ENCODE measurements around the gene ATXN3.

- TF ChIP-seq CTCF (IDR thresholded peaks at IDR 0.05 in 8 of 11, conservative IDR thresholded peaks at IDR 0.05 in 3 of 11) (no peak), POLR2AphosphoS5 (IDR thresholded peaks at IDR 0.05) (no peak)
Observed at GRCh38 chr14:92037989-92038388, 68.4 kb downstream of the ATXN3 start.

Measured in spleen (tissue), 7 donors.